Neural cell (in vitro differentiated cells): Measurements from ENCODE around the gene OPRM1. TPM values are rescaled to one million over a fixed set of nuclear protein-coding genes. Genes with fewer than 3 reads are reported as not detected.
A peak's percentile ranks its signal among the peaks of the same experiment; 100 is the strongest.

Source experiments
- H2AFZ ChIP-seq: fragments of 200-600, 300-800 bp; sonication (generic), shearing (Covaris generic); 2 replicates; pipeline ENCODE4 v1.6.0; 2014; ENCODE audit warnings: low read depth, mild to moderate bottlenecking, antibody characterized with exemption, low read length, moderate library complexity
- H3F3A ChIP-seq: fragments of 200-600 bp; shearing (Covaris generic); 2 replicates; pipeline ENCODE4 v1.6.1; 2016; ENCODE audit warnings: mild to moderate bottlenecking, moderate library complexity, mixed read lengths, antibody characterized with exemption, low read length; ENCODE audit not compliant: insufficient read depth, poor library complexity, severe bottlenecking
- H3K27ac ChIP-seq: fragments of 200-600, 300-800 bp; sonication (generic), shearing (Covaris generic); 2 replicates; pipeline ENCODE4 v1.5.1; 2014; ENCODE audit warnings: mild to moderate bottlenecking, low read length, moderate library complexity
- H3K27me3 ChIP-seq: fragments of 300-800, 200-600 bp; sonication (generic), shearing (Covaris generic); 2 replicates; pipeline ENCODE4 v1.6.0; 2014; ENCODE audit warnings: mild to moderate bottlenecking, low read depth, low read length, moderate library complexity; ENCODE audit not compliant: insufficient read depth
- H3K36me3 ChIP-seq: fragments of 300-800, 200-600 bp; sonication (generic), shearing (Covaris generic); 2 replicates; pipeline ENCODE4 v1.5.1; 2014; ENCODE audit warnings: mild to moderate bottlenecking, antibody characterized with exemption, low read length, moderate library complexity; ENCODE audit not compliant: insufficient read depth
- H3K4me2 ChIP-seq: fragments of 300-800, 200-600 bp; sonication (generic), shearing (Covaris generic); 2 replicates; pipeline ENCODE4 v1.6.0; 2014; ENCODE audit warnings: mild to moderate bottlenecking, low read length
- H3K4me3 ChIP-seq: fragments of 300-800, 200-600 bp; sonication (generic), shearing (Covaris generic); 2 replicates; pipeline ENCODE4 v1.5.1; 2014; ENCODE audit warnings: mild to moderate bottlenecking, low read length, moderate library complexity
- H3K79me2 ChIP-seq: fragments of 200-600 bp; shearing (Covaris generic); replicated peaks from 2 replicates; pipeline ENCODE4 v1.6.0; 2014; ENCODE audit warnings: mild to moderate bottlenecking, low read length, moderate library complexity; ENCODE audit not compliant: insufficient read depth
- H3K9ac ChIP-seq: fragments of 300-800, 200-600 bp; sonication (generic), shearing (Covaris generic); 2 replicates; pipeline ENCODE4 v1.6.1; 2016; ENCODE audit warnings: mild to moderate bottlenecking, low read length, mixed read lengths
- H3K9me2 ChIP-seq: fragments of 200-600 bp; shearing (Covaris generic); 2 replicates; pipeline ENCODE4 v1.6.1; 2016; ENCODE audit warnings: mild to moderate bottlenecking, low read length, mixed read lengths; ENCODE audit not compliant: insufficient read depth
- H3K9me3 ChIP-seq: fragments of 200-600, 300-800 bp; sonication (generic), shearing (Covaris generic); 2 replicates; pipeline ENCODE4 v1.6.1; 2016; ENCODE audit warnings: mild to moderate bottlenecking, mixed run types, low read length, moderate library complexity, mixed read lengths
- H4K20me1 ChIP-seq: fragments of 200-600 bp; shearing (Covaris generic); 2 replicates; pipeline ENCODE4 v1.6.1; 2016; ENCODE audit warnings: mild to moderate bottlenecking, mixed run types; ENCODE audit not compliant: insufficient read depth
- EP300 ChIP-seq: fragments of 450-650 bp; conservative IDR thresholded peaks from 2 replicates; pipeline ENCODE4 v1.6.1; 2014; ENCODE audit warnings: antibody characterized with exemption, mild to moderate bottlenecking, moderate library complexity; ENCODE audit not compliant: poor library complexity, severe bottlenecking
- EZH2 ChIP-seq: fragments of 200-600, 300-800 bp; shearing (Covaris generic), sonication (generic); IDR thresholded peaks from 2 replicates; pipeline ENCODE4 v1.6.1; 2014; ENCODE audit warnings: antibody characterized with exemption, low read length, borderline replicate concordance, mild to moderate bottlenecking; ENCODE audit not compliant: insufficient read depth, poor library complexity, severe bottlenecking
- MXI1 ChIP-seq: fragments of 450-650 bp; conservative IDR thresholded peaks from 2 replicates; pipeline ENCODE4 v1.6.1; 2014; ENCODE audit warnings: antibody characterized with exemption, mild to moderate bottlenecking; ENCODE audit not compliant: poor library complexity, severe bottlenecking
- POLR2AphosphoS5 ChIP-seq: IDR thresholded peaks from 2 replicates; pipeline ENCODE4 v1.6.1; 2012
- RAD21 ChIP-seq: fragments of 450-650 bp; conservative IDR thresholded peaks from 2 replicates; pipeline ENCODE4 v1.6.1; 2014; ENCODE audit warnings: antibody characterized with exemption, mild to moderate bottlenecking, moderate library complexity
- SMC3 ChIP-seq: fragments of 450-650 bp; conservative IDR thresholded peaks from 2 replicates; pipeline ENCODE4 v1.6.1; 2014; ENCODE audit warnings: antibody characterized with exemption, mild to moderate bottlenecking, moderate library complexity; ENCODE audit not compliant: poor library complexity
- TAF1 ChIP-seq: IDR thresholded peaks from 2 replicates; pipeline ENCODE4 v1.6.1; 2012; ENCODE audit warnings: low read depth
- polyA plus RNA-seq: library from polyadenylated mRNA; depleted of rRNA; stranded (reverse); fragments of >200 nt; gene quantifications from 2 replicates; pipeline ENCODE4 v1.2.3, GENCODE V29; 2014
- TF ChIP-seq, protein P1 (sequence below): IDR thresholded peaks from 2 replicates; pipeline ENCODE4 v1.6.1; 2012; ENCODE audit warnings: borderline replicate concordance
- TF ChIP-seq, protein P2 (sequence below): fragments of 450-650 bp; IDR thresholded peaks from 2 replicates; pipeline ENCODE4 v1.5.1; 2014; ENCODE audit warnings: antibody characterized with exemption, mild to moderate bottlenecking, moderate library complexity; ENCODE audit not compliant: poor library complexity, severe bottlenecking

Gene OPRM1
- polyA plus RNA-seq, 1 donor from 2014 or later = 1.5 TPM

DNA sequence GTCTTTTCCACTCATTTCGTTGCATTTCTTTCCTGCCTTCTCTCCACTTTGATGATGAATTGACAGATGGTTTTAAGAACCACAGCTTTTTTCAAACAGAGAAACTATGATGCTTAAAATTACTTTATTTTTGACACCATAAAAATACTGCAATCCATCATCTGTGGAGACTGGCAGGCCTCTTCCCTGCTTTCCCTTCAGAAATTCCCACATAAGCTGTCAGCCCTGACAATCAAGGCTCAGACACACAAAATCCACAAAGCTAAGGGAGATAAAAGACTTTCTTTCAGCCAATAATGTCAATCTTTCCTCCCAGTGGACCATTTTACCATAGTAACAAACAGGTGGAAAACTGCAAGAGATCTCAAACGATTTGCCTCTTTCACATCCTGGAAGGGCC is 235.1 kb downstream of the OPRM1 start:
- Histone ChIP-seq H3K9me3 (no peaks in the 10 kb centered on the region), H3K4me3 (peak overlapping the region; percentile 48), H3K4me2 (no peak overlapping the region), H3K79me2 (no peaks in the 10 kb centered on the region), H3K9me2 (no peaks in the 10 kb centered on the region), H2AFZ (no peak overlapping the region), H3K27me3 (no peaks in the 10 kb centered on the region), H3K9ac (peak overlapping the region; percentile 20), H4K20me1 (no peaks in the 10 kb centered on the region), H3K27ac (peak overlapping the region; percentile 83), H3F3A (no peaks in the 10 kb centered on the region), H3K36me3 (no peaks in the 10 kb centered on the region)
- no peak for TF ChIP-seq TAF1
- TF ChIP-seq, protein P1, sequence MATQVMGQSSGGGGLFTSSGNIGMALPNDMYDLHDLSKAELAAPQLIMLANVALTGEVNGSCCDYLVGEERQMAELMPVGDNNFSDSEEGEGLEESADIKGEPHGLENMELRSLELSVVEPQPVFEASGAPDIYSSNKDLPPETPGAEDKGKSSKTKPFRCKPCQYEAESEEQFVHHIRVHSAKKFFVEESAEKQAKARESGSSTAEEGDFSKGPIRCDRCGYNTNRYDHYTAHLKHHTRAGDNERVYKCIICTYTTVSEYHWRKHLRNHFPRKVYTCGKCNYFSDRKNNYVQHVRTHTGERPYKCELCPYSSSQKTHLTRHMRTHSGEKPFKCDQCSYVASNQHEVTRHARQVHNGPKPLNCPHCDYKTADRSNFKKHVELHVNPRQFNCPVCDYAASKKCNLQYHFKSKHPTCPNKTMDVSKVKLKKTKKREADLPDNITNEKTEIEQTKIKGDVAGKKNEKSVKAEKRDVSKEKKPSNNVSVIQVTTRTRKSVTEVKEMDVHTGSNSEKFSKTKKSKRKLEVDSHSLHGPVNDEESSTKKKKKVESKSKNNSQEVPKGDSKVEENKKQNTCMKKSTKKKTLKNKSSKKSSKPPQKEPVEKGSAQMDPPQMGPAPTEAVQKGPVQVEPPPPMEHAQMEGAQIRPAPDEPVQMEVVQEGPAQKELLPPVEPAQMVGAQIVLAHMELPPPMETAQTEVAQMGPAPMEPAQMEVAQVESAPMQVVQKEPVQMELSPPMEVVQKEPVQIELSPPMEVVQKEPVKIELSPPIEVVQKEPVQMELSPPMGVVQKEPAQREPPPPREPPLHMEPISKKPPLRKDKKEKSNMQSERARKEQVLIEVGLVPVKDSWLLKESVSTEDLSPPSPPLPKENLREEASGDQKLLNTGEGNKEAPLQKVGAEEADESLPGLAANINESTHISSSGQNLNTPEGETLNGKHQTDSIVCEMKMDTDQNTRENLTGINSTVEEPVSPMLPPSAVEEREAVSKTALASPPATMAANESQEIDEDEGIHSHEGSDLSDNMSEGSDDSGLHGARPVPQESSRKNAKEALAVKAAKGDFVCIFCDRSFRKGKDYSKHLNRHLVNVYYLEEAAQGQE = peak; percentile 100
- peak; percentile 98 for TF ChIP-seq EP300
- TF ChIP-seq RAD21 = no peak
- TF ChIP-seq POLR2AphosphoS5 = peak; percentile 78
- no peak for TF ChIP-seq SMC3
- TF ChIP-seq, protein P2, sequence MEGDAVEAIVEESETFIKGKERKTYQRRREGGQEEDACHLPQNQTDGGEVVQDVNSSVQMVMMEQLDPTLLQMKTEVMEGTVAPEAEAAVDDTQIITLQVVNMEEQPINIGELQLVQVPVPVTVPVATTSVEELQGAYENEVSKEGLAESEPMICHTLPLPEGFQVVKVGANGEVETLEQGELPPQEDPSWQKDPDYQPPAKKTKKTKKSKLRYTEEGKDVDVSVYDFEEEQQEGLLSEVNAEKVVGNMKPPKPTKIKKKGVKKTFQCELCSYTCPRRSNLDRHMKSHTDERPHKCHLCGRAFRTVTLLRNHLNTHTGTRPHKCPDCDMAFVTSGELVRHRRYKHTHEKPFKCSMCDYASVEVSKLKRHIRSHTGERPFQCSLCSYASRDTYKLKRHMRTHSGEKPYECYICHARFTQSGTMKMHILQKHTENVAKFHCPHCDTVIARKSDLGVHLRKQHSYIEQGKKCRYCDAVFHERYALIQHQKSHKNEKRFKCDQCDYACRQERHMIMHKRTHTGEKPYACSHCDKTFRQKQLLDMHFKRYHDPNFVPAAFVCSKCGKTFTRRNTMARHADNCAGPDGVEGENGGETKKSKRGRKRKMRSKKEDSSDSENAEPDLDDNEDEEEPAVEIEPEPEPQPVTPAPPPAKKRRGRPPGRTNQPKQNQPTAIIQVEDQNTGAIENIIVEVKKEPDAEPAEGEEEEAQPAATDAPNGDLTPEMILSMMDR = no peak
- no peak for TF ChIP-seq EZH2
- TF ChIP-seq MXI1 = no peak

DNA sequence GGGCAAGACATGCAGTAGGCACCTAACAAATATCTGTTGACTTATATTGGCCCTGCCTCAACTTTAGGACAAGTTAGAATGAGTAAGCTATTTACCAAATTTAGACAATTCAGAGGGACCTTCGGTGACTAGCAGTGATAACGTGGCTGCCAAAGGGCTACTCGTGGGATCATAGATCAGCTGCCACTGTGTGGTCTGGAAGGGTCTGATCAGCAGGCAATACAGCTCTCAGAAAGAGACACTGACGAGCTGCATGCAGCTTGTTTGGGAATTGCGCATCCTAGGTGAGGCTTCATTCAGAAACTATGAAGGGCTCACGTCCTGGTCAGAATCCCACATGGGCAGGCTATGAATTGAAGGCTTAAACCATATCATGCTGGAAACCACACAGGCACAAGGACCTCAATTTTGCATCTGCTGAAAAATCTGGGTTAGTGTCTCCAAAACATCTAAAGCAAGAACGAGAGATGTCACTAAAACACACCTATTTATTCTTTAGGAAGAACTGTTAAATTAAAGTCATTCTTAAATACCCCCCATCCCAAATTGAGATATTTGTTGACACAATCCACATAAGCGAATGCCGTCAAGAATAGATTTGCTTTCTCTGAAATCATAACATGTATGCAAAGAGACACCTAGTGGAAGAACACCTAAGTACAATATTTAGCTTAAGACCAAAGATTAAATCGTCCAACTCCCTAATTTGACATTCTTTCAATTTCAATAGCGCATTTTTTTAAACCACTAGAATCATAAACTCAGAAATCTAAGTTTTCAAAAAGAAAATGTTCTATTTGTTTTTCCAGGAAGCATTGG is 238.0 kb downstream of the OPRM1 start:
- H3K79me2 ChIP-seq = no peaks in the 10 kb centered on the region
- H4K20me1 ChIP-seq = no peaks in the 10 kb centered on the region
- TF ChIP-seq SMC3 = peak; percentile 94
- TF ChIP-seq, protein P2 = peak; percentile 84
- no peak for TF ChIP-seq EP300
- TF ChIP-seq RAD21 = peak; percentile 89
- TF ChIP-seq TAF1 = no peak
- no peak for TF ChIP-seq EZH2
- no peak for TF ChIP-seq POLR2AphosphoS5
- no peak for TF ChIP-seq MXI1
- TF ChIP-seq, protein P1 = no peak
- no peak overlapping the region for H3K9ac ChIP-seq
- H3K4me3 ChIP-seq = no peak overlapping the region
- H3K9me3 ChIP-seq = no peaks in the 10 kb centered on the region
- no peaks in the 10 kb centered on the region for H3K9me2 ChIP-seq
- H3K36me3 ChIP-seq = no peaks in the 10 kb centered on the region
- H3K27me3 ChIP-seq = no peaks in the 10 kb centered on the region
- no peak overlapping the region for H2AFZ ChIP-seq
- H3F3A ChIP-seq = no peaks in the 10 kb centered on the region
- no peak overlapping the region for H3K27ac ChIP-seq
- H3K4me2 ChIP-seq = no peak overlapping the region
